K562 (cell line): ENCODE measurements around the gene METTL8. TPM values are rescaled to one million over a fixed set of nuclear protein-coding genes. Genes with fewer than 3 reads are reported as not detected.

ENCODE experiments used
- NELFE ChIP-seq: IDR thresholded peaks from 2 replicates; pipeline ENCODE4 v1.6.1; 2011; ENCODE audit warnings: mild to moderate bottlenecking; ENCODE audit not compliant: insufficient read depth, insufficient read length
- NFIC ChIP-seq: fragments of 450-650 bp; IDR thresholded peaks from 2 replicates; pipeline ENCODE4 v1.6.1; 2017; ENCODE audit warnings: mild to moderate bottlenecking, inconsistent platforms
- SMAD4 ChIP-seq: fragments of 250-450 bp; sonication (Bioruptor Pico); conservative IDR thresholded peaks from 2 replicates; pipeline ENCODE4 v1.8.0; 2021; ENCODE audit warnings: inconsistent platforms, mild to moderate bottlenecking, moderate library complexity
- ZNF668 ChIP-seq: fragments of 250-450 bp; sonication (Bioruptor Pico); IDR thresholded peaks from 2 replicates; pipeline ENCODE4 v1.8.0; 2022; ENCODE audit warnings: mild to moderate bottlenecking, inconsistent platforms
- polyA plus RNA-seq, 8 experiments: library from polyadenylated mRNA; depleted of rRNA in 4 of 8; stranded (reverse) in 5 of 8; unstranded in 3 of 8; fragments of >200 nt; fragmentation: Nextera tagmentation in 2 of 8; fragmentation: Illumina TruSeq in 1 of 8; extraction: Ambion mirVana in 2 of 8; extraction: Trizol in 1 of 8; gene quantifications; 2 replicates each; pipeline versions ENCODE4 v1.2.1 to v1.2.3, GENCODE V29; 2011 to 2014; ENCODE audit warnings: inconsistent platforms in 1 of 8, missing spikeins in 1 of 8
- total RNA-seq, 7 experiments: library from RNA; depleted of rRNA in 6 of 7; stranded (reverse); fragments of >200 nt in 6 of 7; fragmentation: Illumina TruSeq in 2 of 7; extraction: Trizol in 2 of 7; gene quantifications; 2 replicates each; pipeline versions ENCODE4 v1.2.1 to v1.2.3, GENCODE V29; 2011 to 2021; ENCODE audit warnings: low replicate concordance in 1 of 7
- TF ChIP-seq, protein P1 (sequence below): fragments of 450-650 bp; IDR thresholded peaks from 2 replicates; pipeline ENCODE4 v1.6.1; 2017; ENCODE audit warnings: antibody characterized with exemption
- TF ChIP-seq, protein P2 (sequence below): fragments of 150-350 bp; conservative IDR thresholded peaks from 2 replicates; pipeline ENCODE4 v1.6.1; 2014; ENCODE audit warnings: low read length
- TF ChIP-seq, protein P3 (sequence below): fragments of 450-650 bp; IDR thresholded peaks from 2 replicates; pipeline ENCODE4 v1.6.1; 2014; ENCODE audit warnings: low read depth, mild to moderate bottlenecking, moderate library complexity, borderline replicate concordance
- TF ChIP-seq, protein P4 (sequence below): fragments of 450-650 bp; IDR thresholded peaks from one replicate; pipeline ENCODE4 v1.6.1; 2018; ENCODE audit warnings: mild to moderate bottlenecking, moderate library complexity; ENCODE audit not compliant: partially characterized antibody

Gene METTL8
- total and polyA plus RNA-seq, 9 of the 15 experiments (the other 6 are each of a cell fraction or from before 2014, with no cell fraction given) = 12.9 to 52.6 (median 33.7) TPM

DNA sequence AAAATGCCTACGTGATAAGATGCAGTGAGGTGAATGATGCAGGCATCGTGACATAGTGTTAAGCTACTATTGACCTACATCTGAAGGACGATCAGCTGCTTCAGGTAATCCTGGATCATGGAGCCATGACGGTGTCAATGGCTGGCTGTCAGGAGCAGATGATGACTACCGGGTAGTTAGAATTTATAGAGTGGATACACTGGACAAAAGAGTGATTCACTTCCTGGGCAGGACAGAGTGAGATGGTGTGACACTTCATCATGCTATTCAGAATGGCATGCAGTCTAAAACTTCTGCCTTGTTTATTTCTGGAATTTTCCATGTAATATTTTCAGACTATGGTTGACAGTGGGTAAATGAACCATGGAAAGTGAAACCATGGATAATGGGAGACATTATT, 29.5 kb downstream of the METTL8 start (continued):
- TF ChIP-seq SMAD4 (CRISPR knock-in tag) = no peak
- TF ChIP-seq, protein P1, sequence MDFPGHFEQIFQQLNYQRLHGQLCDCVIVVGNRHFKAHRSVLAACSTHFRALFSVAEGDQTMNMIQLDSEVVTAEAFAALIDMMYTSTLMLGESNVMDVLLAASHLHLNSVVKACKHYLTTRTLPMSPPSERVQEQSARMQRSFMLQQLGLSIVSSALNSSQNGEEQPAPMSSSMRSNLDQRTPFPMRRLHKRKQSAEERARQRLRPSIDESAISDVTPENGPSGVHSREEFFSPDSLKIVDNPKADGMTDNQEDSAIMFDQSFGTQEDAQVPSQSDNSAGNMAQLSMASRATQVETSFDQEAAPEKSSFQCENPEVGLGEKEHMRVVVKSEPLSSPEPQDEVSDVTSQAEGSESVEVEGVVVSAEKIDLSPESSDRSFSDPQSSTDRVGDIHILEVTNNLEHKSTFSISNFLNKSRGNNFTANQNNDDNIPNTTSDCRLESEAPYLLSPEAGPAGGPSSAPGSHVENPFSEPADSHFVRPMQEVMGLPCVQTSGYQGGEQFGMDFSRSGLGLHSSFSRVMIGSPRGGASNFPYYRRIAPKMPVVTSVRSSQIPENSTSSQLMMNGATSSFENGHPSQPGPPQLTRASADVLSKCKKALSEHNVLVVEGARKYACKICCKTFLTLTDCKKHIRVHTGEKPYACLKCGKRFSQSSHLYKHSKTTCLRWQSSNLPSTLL = no peak
- TF ChIP-seq ZNF668 = no peak
- no peak for TF ChIP-seq NFIC
- TF ChIP-seq, protein P2, sequence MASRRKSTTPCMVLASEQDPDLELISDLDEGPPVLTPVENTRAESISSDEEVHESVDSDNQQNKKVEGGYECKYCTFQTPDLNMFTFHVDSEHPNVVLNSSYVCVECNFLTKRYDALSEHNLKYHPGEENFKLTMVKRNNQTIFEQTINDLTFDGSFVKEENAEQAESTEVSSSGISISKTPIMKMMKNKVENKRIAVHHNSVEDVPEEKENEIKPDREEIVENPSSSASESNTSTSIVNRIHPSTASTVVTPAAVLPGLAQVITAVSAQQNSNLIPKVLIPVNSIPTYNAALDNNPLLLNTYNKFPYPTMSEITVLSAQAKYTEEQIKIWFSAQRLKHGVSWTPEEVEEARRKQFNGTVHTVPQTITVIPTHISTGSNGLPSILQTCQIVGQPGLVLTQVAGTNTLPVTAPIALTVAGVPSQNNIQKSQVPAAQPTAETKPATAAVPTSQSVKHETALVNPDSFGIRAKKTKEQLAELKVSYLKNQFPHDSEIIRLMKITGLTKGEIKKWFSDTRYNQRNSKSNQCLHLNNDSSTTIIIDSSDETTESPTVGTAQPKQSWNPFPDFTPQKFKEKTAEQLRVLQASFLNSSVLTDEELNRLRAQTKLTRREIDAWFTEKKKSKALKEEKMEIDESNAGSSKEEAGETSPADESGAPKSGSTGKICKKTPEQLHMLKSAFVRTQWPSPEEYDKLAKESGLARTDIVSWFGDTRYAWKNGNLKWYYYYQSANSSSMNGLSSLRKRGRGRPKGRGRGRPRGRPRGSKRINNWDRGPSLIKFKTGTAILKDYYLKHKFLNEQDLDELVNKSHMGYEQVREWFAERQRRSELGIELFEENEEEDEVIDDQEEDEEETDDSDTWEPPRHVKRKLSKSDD = no peak
- TF ChIP-seq, protein P3, sequence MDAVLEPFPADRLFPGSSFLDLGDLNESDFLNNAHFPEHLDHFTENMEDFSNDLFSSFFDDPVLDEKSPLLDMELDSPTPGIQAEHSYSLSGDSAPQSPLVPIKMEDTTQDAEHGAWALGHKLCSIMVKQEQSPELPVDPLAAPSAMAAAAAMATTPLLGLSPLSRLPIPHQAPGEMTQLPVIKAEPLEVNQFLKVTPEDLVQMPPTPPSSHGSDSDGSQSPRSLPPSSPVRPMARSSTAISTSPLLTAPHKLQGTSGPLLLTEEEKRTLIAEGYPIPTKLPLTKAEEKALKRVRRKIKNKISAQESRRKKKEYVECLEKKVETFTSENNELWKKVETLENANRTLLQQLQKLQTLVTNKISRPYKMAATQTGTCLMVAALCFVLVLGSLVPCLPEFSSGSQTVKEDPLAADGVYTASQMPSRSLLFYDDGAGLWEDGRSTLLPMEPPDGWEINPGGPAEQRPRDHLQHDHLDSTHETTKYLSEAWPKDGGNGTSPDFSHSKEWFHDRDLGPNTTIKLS = no peak
- no peak for TF ChIP-seq NELFE
- TF ChIP-seq, protein P4, sequence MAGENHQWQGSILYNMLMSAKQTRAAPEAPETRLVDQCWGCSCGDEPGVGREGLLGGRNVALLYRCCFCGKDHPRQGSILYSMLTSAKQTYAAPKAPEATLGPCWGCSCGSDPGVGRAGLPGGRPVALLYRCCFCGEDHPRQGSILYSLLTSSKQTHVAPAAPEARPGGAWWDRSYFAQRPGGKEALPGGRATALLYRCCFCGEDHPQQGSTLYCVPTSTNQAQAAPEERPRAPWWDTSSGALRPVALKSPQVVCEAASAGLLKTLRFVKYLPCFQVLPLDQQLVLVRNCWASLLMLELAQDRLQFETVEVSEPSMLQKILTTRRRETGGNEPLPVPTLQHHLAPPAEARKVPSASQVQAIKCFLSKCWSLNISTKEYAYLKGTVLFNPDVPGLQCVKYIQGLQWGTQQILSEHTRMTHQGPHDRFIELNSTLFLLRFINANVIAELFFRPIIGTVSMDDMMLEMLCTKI = no peak
